Ovary (tissue), 9 donors: Measurements from ENCODE around the gene TM7SF3. TPM values are rescaled to one million over a fixed set of nuclear protein-coding genes. Genes with fewer than 3 reads are reported as not detected.
"Not testable (repeated sequence)": the region's sequence is repeated elsewhere in the genome, so short reads cannot be mapped to it uniquely, and the experiment has no call there.

Experiments
- DNase-seq, 5 donors: peaks; one replicate each; pipeline ENCODE4 v3.0.0-alpha.2; 2019 to 2020
- H3K27ac ChIP-seq, 2 donors: fragments of 200-600 bp; one replicate each; pipeline versions ENCODE4 v1.5.1 to v1.8.0; 2019 to 2022
- H3K27me3 ChIP-seq: fragments of 200-600 bp; one replicate; pipeline ENCODE4 v1.8.0; 2022
- H3K36me3 ChIP-seq: fragments of 200-600 bp; sonication (generic); one replicate; pipeline ENCODE4 v1.5.1; 2019
- H3K4me1 ChIP-seq: one replicate; pipeline ENCODE4 v1.8.1; 2013; ENCODE audit warnings: mild to moderate bottlenecking, moderate library complexity; ENCODE audit not compliant: insufficient read depth
- H3K4me3 ChIP-seq: fragments of 200-600 bp; sonication (generic); one replicate; pipeline ENCODE4 v1.5.1; 2017
- H3K9me3 ChIP-seq, 2 donors: fragments of 200-600 bp in 1 of 2; sonication (generic) in 1 of 2; one replicate each; pipeline versions ENCODE4 v1.5.1 to v1.8.1; 2013 to 2019; ENCODE audit warnings: mild to moderate bottlenecking in 1 of 2, moderate library complexity in 1 of 2
- CTCF ChIP-seq, 3 donors: fragments of 450-650 bp in 2 of 3; fragments of 200-600 bp in 1 of 3; IDR thresholded peaks; one replicate each; pipeline versions ENCODE4 v1.5.1 to v1.8.0; 2016 to 2022; ENCODE audit warnings: antibody characterized with exemption in 3 of 3, mild to moderate bottlenecking in 1 of 3
- EP300 ChIP-seq: sonication (generic); formaldehyde crosslinking; IDR thresholded peaks from one replicate; pipeline ENCODE4 v1.6.1; 2017; ENCODE audit warnings: antibody characterized with exemption
- POLR2A ChIP-seq: fragments of 450-650 bp; IDR thresholded peaks from one replicate; pipeline ENCODE4 v1.6.1; 2017; ENCODE audit warnings: antibody characterized with exemption, mild to moderate bottlenecking, moderate library complexity
- WGBS, 3 donors: extraction: QIAGEN DNeasy Blood & Tissue Kit in 1 of 3; methylation state at CpG; one replicate each; pipeline versions ENCODE4 v1.1.5 to v1.1.7; 2013 to 2017; 5-methylcytosine and 5-hydroxymethylcytosine counted together
- intact Hi-C, 4 donors: fragments of 100-400 bp; cut with DNase I; formaldehyde crosslinking; loops; one replicate each; pipeline versions ENCODE4 v1.11.0 to v1.15.1; 2022 to 2023
- polyA plus RNA-seq, 2 donors: library from polyadenylated mRNA; stranded (reverse); fragments of 200-250 nt in 1 of 2; fragments of 350-450 nt in 1 of 2; fragmentation: Illumina TruSeq in 1 of 2; extraction: RNeasy Lipid Tissue Mini Kit (QIAGEN cat#74804) in 1 of 2; gene quantifications; one replicate each; pipeline ENCODE4 v1.2.3, GENCODE V29; 2013 to 2014
- total RNA-seq, 7 donors: library from RNA; depleted of rRNA in 2 of 7; stranded (reverse); fragments of >200 nt in 2 of 7; fragmentation: NEBNext Ultra II Directional in 3 of 7; extraction: Animal tissue kit (Norgen Biotek cat#: 25700) in 3 of 7; gene quantifications; one replicate each; pipeline versions ENCODE4 v1.1.0 to v1.2.4, GENCODE V29; 2016 to 2023
- donor health status: DM: no; HTN: no; CAD: no; lungs with moderate emphysema.
- donor health status: DM: no; HTN: no; CAD: no.
- donor health status: Bipolar disorder and iron deficiency.
- donor health status: DM: yes; HTN: yes; CAD: no.
- donor health status: DM: no; HTN: no; CAD: no.
- donor health status: DM: yes; HTN: yes; CAD: no.

The TM7SF3 gene
- total and polyA plus RNA-seq, 9 donors: 35.2 to 117 (median 44.2) TPM

GRCh38 chr12:26961803-26962202, 52.4 kb downstream of the TM7SF3 start:
- H3K27me3 ChIP-seq: no peaks in the 10 kb centered on the region
- 60 to 79% (median 66%) methylated on average over 1 of the region's 1 CpG for WGBS, 3 donors
- H3K36me3 ChIP-seq: no peaks in the 10 kb centered on the region
- H3K9me3 ChIP-seq: no peaks in the 10 kb centered on the region
- H3K27ac ChIP-seq: no peak overlapping the region
- TF ChIP-seq EP300: no peak
- TF ChIP-seq CTCF (IDR thresholded peaks at IDR 0.05): no peak
- no peak for TF ChIP-seq POLR2A
- intact Hi-C loops: no loop called here
- H3K4me3 ChIP-seq: no peak overlapping the region
- DNase-seq: no peak
- H3K4me1 ChIP-seq: no peaks in the 10 kb centered on the region

- intact Hi-C loops, H3K27me3 ChIP-seq, H3K4me1 ChIP-seq, H3K36me3 ChIP-seq, H3K9me3 ChIP-seq, DNase-seq, H3K27ac ChIP-seq, H3K4me3 ChIP-seq: not testable (repeated sequence)
- 90 to 93% (median 92%) methylated on average over 7 of the region's 7 CpGs for WGBS, 3 donors
Measured at GRCh38 chr12:26961391-26961790, 52.8 kb downstream of the TM7SF3 start.

GRCh38 chr12:26954027-26954426, 60.2 kb downstream of the TM7SF3 start:
- no peaks in the 10 kb centered on the region for H3K27me3 ChIP-seq
- DNase-seq: no peak
- H3K4me3 ChIP-seq: no peak overlapping the region
- H3K36me3 ChIP-seq: no peaks in the 10 kb centered on the region
- TF ChIP-seq CTCF (IDR thresholded peaks at IDR 0.05) (no peak), EP300 (no peak), POLR2A (no peak)
- WGBS, 3 donors: 86 to 90% (median 90%) methylated on average over 4 of the region's 4 CpGs
- no peaks in the 10 kb centered on the region for H3K9me3 ChIP-seq
- no peak overlapping the region for H3K27ac ChIP-seq
- H3K4me1 ChIP-seq: no peaks in the 10 kb centered on the region
- intact Hi-C loops: no loop called here

GRCh38 chr12:26953447-26953846, 60.7 kb downstream of the TM7SF3 start:
- no peak for TF ChIP-seq POLR2A
- TF ChIP-seq CTCF (IDR thresholded peaks at IDR 0.05): no peak
- no peak for TF ChIP-seq EP300
- Histone ChIP-seq H3K27me3 (no peaks in the 10 kb centered on the region), H3K4me3 (no peak overlapping the region), H3K36me3 (no peaks in the 10 kb centered on the region), H3K4me1 (no peaks in the 10 kb centered on the region), H3K9me3 (no peaks in the 10 kb centered on the region), H3K27ac (no peak overlapping the region)
- no peak for DNase-seq
- intact Hi-C loops: no loop called here
- WGBS, 3 donors: 46 to 64% (median 52%) methylated on average over 1 of the region's 1 CpG

GRCh38 chr12:26948309-26948708, 65.9 kb downstream of the TM7SF3 start:
- Histone ChIP-seq H3K27ac (no peak overlapping the region), H3K36me3 (no peaks in the 10 kb centered on the region), H3K9me3 (no peaks in the 10 kb centered on the region), H3K4me1 (peaks cover 1% of the 10 kb centered on the region), H3K27me3 (no peaks in the 10 kb centered on the region), H3K4me3 (no peak overlapping the region)
- DNase-seq: no peak
- intact Hi-C loops: no loop called here
- WGBS, 3 donors: 93 to 95% (median 93%) methylated on average over 1 of the region's 1 CpG
- TF ChIP-seq EP300 (no peak), CTCF (IDR thresholded peaks at IDR 0.05) (no peak), POLR2A (no peak)
